Fibroblast of villous mesenchyme (primary cell): ENCODE measurements around the gene PAIP2. TPM values are rescaled to one million over a fixed set of nuclear protein-coding genes. Genes with fewer than 3 reads are reported as not detected.
A peak's percentile ranks its signal among the peaks of the same experiment; 100 is the strongest.
"Not testable (repeated sequence)": the region's sequence is repeated elsewhere in the genome, so short reads cannot be mapped to it uniquely, and the experiment has no call there.

Experiments used
- DNase-seq: peaks from one replicate; pipeline ENCODE4 v3.0.0-alpha.2; 2010; ENCODE audit warnings: low read depth
- H3K4me3 ChIP-seq: 2 replicates; pipeline ENCODE4 v1.5.1; 2011; ENCODE audit warnings: low read depth, mild to moderate bottlenecking, low read length
- total RNA-seq: library from RNA; depleted of rRNA; stranded (reverse); fragments of >200 nt; gene quantifications from 2 replicates; pipeline ENCODE4 v1.2.3, GENCODE V29; 2012
- TF ChIP-seq, protein P1 (sequence below): IDR thresholded peaks from 2 replicates; pipeline ENCODE4 v1.5.1; 2012; ENCODE audit warnings: low read depth, mild to moderate bottlenecking, low read length; ENCODE audit not compliant: insufficient read depth

The PAIP2 gene
- total RNA-seq, 1 donor: 56.1 TPM

DNA sequence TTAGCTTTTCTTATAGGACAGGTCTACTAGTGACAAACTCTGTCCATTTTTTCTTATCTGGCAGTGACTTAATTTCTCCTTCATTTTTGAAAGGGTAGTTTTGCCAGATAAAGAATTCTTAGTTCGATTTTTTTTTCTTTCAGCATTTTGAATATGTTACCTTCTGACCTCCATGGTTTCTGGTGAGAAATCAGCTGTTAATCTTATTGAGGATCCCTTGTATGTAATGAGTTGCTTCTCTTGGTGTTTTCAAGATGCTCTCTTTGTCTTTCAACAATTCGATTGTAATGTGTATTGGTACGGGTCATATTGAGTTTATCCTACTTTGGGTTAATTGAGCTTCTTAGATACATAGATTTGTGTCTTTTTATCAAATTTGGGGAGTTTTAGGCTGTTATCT lies 12.5 kb downstream of the PAIP2 start:
- DNase-seq: no peak
- TF ChIP-seq, protein P1, sequence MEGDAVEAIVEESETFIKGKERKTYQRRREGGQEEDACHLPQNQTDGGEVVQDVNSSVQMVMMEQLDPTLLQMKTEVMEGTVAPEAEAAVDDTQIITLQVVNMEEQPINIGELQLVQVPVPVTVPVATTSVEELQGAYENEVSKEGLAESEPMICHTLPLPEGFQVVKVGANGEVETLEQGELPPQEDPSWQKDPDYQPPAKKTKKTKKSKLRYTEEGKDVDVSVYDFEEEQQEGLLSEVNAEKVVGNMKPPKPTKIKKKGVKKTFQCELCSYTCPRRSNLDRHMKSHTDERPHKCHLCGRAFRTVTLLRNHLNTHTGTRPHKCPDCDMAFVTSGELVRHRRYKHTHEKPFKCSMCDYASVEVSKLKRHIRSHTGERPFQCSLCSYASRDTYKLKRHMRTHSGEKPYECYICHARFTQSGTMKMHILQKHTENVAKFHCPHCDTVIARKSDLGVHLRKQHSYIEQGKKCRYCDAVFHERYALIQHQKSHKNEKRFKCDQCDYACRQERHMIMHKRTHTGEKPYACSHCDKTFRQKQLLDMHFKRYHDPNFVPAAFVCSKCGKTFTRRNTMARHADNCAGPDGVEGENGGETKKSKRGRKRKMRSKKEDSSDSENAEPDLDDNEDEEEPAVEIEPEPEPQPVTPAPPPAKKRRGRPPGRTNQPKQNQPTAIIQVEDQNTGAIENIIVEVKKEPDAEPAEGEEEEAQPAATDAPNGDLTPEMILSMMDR: no peak
- no peak overlapping the region for H3K4me3 ChIP-seq

DNA sequence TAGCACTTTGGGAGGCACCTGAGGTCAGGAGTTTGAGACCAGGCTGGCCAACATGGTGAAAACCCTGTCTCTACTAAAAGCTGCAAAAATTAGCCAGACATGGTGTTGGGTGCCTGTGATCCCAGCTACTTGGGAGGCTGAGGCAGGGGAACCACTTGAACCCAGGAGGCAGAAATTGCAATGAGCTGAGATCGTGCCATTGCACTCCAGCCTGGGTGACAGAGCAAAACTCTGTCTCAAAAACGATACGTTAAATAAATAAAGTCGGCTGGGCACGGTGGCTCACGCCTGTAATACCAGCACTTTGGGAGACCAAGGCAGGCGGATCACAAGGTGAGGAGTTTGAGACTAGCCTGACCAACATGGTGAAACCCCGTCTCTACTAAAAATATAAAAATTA lies 14.2 kb downstream of the PAIP2 start:
- not testable (repeated sequence) for H3K4me3 ChIP-seq, DNase-seq

DNA sequence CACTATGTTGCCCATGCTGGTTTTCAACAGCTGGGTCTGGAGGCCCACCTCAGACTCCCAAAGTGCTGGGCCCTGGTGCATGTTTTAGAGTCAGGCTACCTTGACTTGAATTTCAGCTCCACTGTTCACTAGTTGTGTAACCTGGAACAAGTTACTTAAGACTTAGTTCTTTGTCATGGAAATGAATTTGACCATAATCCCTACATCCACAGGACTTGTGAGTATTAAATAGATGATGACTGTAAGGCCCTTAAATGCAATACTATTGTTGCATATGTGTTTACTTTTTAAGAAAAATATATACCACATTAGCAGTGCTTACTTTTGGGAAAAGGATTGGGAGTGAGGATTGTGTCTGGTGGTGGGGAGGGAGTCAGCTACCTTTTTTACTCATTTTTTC lies 16.4 kb downstream of the PAIP2 start:
- DNase-seq: no peak
- no peak overlapping the region for H3K4me3 ChIP-seq
- TF ChIP-seq, protein P1: no peak

DNA sequence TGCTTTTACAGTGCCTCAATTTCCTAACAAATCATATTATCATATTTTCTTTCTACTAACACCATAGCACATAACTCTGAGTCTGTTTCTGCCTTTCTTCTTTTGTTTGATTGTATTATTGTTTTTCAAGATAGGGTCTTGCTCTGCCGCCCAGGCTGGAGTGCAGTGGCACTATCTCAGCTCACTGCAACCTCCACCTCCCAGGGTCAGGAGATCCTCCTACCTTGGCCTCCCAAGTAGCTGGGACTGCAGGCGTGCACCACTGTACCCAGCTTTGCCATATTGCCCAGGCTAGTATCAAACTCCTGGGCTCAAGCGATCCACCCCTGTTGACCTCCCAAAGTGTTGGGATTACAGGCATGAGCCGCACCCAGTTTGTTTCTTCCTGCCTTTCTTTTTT lies 18.7 kb downstream of the PAIP2 start:
- DNase-seq: no peak
- H3K4me3 ChIP-seq: no peak overlapping the region
- TF ChIP-seq, protein P1: no peak

DNA sequence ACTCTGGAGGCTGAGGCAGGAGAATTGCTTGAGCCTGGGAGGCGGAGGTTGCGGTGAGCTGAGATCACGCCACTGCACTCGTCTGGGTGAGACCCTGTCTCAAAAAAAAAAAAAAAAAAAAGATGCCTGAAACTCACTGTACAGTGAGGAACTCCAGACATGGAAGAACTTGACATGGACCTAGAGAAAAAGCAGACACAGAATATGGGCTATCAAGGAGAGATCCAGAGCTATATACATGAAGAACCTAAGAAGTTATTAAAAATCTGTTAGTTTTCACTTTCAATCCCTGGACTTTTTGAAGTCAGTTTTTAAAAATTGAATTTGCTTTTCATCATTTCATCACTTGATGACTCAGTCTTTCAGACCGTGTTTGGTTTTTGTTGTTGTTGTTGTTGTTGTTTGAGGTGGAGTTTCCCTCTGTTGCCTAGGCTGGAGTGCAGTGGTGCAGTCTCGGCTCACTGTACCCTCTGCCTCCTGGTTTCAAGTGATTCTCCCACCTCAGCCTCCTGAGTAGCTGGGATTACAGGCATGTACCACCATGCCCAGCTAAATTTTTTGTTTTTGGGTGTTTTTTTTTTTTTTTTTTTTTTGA lies 20.3 kb downstream of the PAIP2 start:
- DNase-seq: no peak
- TF ChIP-seq, protein P1: no peak
- no peak overlapping the region for H3K4me3 ChIP-seq

DNA sequence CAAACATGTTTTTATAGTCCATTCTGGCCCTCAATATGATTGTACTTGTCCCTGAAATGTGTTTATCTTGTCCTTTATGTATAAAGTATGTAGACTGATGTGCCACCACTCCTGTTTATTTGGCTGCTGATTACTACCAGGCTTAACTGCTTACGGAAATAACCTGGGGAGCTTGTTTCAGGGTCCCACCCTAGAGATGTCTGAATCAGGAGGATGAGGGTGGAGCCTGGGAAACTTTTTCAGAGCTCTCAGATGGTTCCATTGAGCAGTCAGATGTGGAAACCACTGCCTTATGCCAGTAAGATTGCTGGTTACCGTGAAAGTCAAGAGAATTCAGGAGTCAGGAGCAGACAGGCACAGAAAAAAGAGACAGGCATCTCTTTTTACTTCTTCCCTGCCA lies 22.3 kb downstream of the PAIP2 start:
- no peak for DNase-seq
- TF ChIP-seq, protein P1: no peak

DNA sequence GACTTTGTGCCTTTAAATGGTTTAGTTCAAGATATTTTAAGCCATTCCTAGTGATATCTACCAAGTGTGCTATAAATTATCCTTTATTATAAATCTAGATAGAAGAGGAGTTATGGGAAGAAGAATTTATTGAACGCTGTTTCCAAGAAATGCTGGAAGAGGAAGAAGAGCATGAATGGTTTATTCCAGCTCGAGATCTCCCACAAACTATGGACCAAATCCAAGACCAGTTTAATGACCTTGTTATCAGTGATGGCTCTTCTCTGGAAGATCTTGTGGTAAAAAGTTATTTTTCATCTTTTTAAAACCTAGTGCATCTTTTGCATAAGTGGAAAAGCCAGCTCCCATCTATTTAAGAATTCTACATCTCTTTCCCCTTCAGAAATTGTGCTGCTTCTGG lies 22.8 kb downstream of the PAIP2 start:
- TF ChIP-seq, protein P1: no peak
- no peak overlapping the region for H3K4me3 ChIP-seq
- peak; percentile 64 for DNase-seq

More for the DNA sequence above, 22.3 kb downstream of the PAIP2 start:
- no peak overlapping the region for H3K4me3 ChIP-seq
